ENCODE results near the gene HOXD3.

The HOXD3 gene

GRCh38 chr2:176172007-176172894 is 15.1 kb downstream of the HOXD3 start:
- H3K4me3 ChIP-seq (ENCODE audit: low read depth, low read length): no peak overlapping the region
- no peak for DNase-seq (ENCODE audit: low read depth)
- TF ChIP-seq MAX (IDR thresholded peaks at IDR 0.05; ENCODE audit: low read depth, low read length) (no peak), POLR2A (IDR thresholded peaks at IDR 0.05; ENCODE audit: extremely low read depth, insufficient read length) (no peak), MYC (IDR thresholded peaks at IDR 0.05; ENCODE audit: low read depth, low read length) (no peak), CTCF (IDR thresholded peaks at IDR 0.05; ENCODE audit: low read depth, low read length) (no peak)

- no peak for DNase-seq (ENCODE audit: low read depth)
- TF ChIP-seq CTCF (IDR thresholded peaks at IDR 0.05; ENCODE audit: low read depth, low read length) (no peak), MAX (IDR thresholded peaks at IDR 0.05; ENCODE audit: low read depth, low read length) (no peak), MYC (IDR thresholded peaks at IDR 0.05; ENCODE audit: low read depth, low read length) (no peak), POLR2A (IDR thresholded peaks at IDR 0.05; ENCODE audit: extremely low read depth, insufficient read length) (no peak)
Measured at GRCh38 chr2:176172895-176173566, 15.9 kb downstream of the HOXD3 start.

GRCh38 chr2:176173567-176174381 is 16.7 kb downstream of the HOXD3 start:
- TF ChIP-seq CTCF (IDR thresholded peaks at IDR 0.05; ENCODE audit: low read depth, low read length) (no peak), POLR2A (IDR thresholded peaks at IDR 0.05; ENCODE audit: extremely low read depth, insufficient read length) (no peak), MYC (IDR thresholded peaks at IDR 0.05; ENCODE audit: low read depth, low read length) (no peak), MAX (IDR thresholded peaks at IDR 0.05; ENCODE audit: low read depth, low read length) (no peak)
- H3K4me3 ChIP-seq (ENCODE audit: low read depth, low read length): peak overlapping the region; percentile 41
- DNase-seq (ENCODE audit: low read depth): no peak

More at GRCh38 chr2:176172895-176173566, 15.9 kb downstream of the HOXD3 start:
- H3K4me3 ChIP-seq (ENCODE audit: low read depth, low read length): no peak overlapping the region

- peak; percentile 65 for DNase-seq (ENCODE audit: low read depth)
- no peak for TF ChIP-seq MYC (IDR thresholded peaks at IDR 0.05; ENCODE audit: low read depth, low read length)
- no peak for TF ChIP-seq POLR2A (IDR thresholded peaks at IDR 0.05; ENCODE audit: extremely low read depth, insufficient read length)
- no peak for TF ChIP-seq MAX (IDR thresholded peaks at IDR 0.05; ENCODE audit: low read depth, low read length)
- no peak for TF ChIP-seq CTCF (IDR thresholded peaks at IDR 0.05; ENCODE audit: low read depth, low read length)
- H3K4me3 ChIP-seq (ENCODE audit: low read depth, low read length): peak overlapping the region; percentile 41
Measured at GRCh38 chr2:176174382-176174823, 17.3 kb downstream of the HOXD3 start.
